Measurements from ENCODE around the gene DCTN5.
"Not testable (repeated sequence)": the region's sequence is repeated elsewhere in the genome, so short reads cannot be mapped to it uniquely, and the experiment has no call there.

DCTN5 gene

GRCh38 chr16:23640931-23641765, at the start of gene DCTN5, which contains the start of gene PALB2:
TSS of gene DCTN5 (plus strand) at chr16:23641466. CDS start at chr16:23641543, 77 bp downstream.
TSS of gene PALB2 (minus strand) at chr16:23641310. CDS start at chr16:23641157, 153 bp downstream.
- in situ Hi-C loops (cut with MboI; ENCODE audit: low sequenced_read_pairs), result no loop called here

- in situ Hi-C loops (cut with MboI; ENCODE audit: low sequenced_read_pairs), result no loop called here
Observed at GRCh38 chr16:23594186-23594585, 47.1 kb upstream of the DCTN5 start.

GRCh38 chr16:23595246-23595950, 45.9 kb upstream of the DCTN5 start:
- in situ Hi-C loops (cut with MboI; ENCODE audit: low sequenced_read_pairs), result no loop called here

- in situ Hi-C loops (cut with MboI; ENCODE audit: low sequenced_read_pairs), result no loop called here
Observed at GRCh38 chr16:23595951-23596720, 45.1 kb upstream of the DCTN5 start, which contains the start of gene NDUFAB1. TSS of gene NDUFAB1 (minus strand) at chr16:23596316. CDS start at chr16:23596290, 26 bp downstream.

- in situ Hi-C loops (cut with MboI; ENCODE audit: low sequenced_read_pairs), result no loop called here
Observed at GRCh38 chr16:23597003-23597756, 44.1 kb upstream of the DCTN5 start.

GRCh38 chr16:23607726-23608125, 33.5 kb upstream of the DCTN5 start:
- in situ Hi-C loops (cut with MboI; ENCODE audit: low sequenced_read_pairs), result no loop called here

- in situ Hi-C loops (cut with MboI; ENCODE audit: low sequenced_read_pairs), result no loop called here
Observed at GRCh38 chr16:23608194-23608593, 33.1 kb upstream of the DCTN5 start.

GRCh38 chr16:23609929-23610328, 31.3 kb upstream of the DCTN5 start:
- in situ Hi-C loops (cut with MboI; ENCODE audit: low sequenced_read_pairs), result no loop called here

GRCh38 chr16:23610905-23611304, 30.4 kb upstream of the DCTN5 start:
- in situ Hi-C loops (cut with MboI; ENCODE audit: low sequenced_read_pairs), result not testable (repeated sequence)

- in situ Hi-C loops (cut with MboI; ENCODE audit: low sequenced_read_pairs), result no loop called here
Observed at GRCh38 chr16:23611936-23612335, 29.3 kb upstream of the DCTN5 start.

- in situ Hi-C loops (cut with MboI; ENCODE audit: low sequenced_read_pairs), result no loop called here
Observed at GRCh38 chr16:23615805-23616204, 25.5 kb upstream of the DCTN5 start.

GRCh38 chr16:23624092-23624491, 17.2 kb upstream of the DCTN5 start:
- in situ Hi-C loops (cut with MboI; ENCODE audit: low sequenced_read_pairs), result no loop called here

GRCh38 chr16:23629516-23629915, 11.8 kb upstream of the DCTN5 start:
- in situ Hi-C loops (cut with MboI; ENCODE audit: low sequenced_read_pairs), result no loop called here

- in situ Hi-C loops (cut with MboI; ENCODE audit: low sequenced_read_pairs), result not testable (repeated sequence)
Observed at GRCh38 chr16:23631874-23632273, 9.4 kb upstream of the DCTN5 start.

- in situ Hi-C loops (cut with MboI; ENCODE audit: low sequenced_read_pairs), result no loop called here
Observed at GRCh38 chr16:23634461-23635036, 6.7 kb upstream of the DCTN5 start.

- in situ Hi-C loops (cut with MboI; ENCODE audit: low sequenced_read_pairs), result no loop called here
Observed at GRCh38 chr16:23635958-23636357, 5.3 kb upstream of the DCTN5 start.

GRCh38 chr16:23640615-23640930, 693 bp upstream of the DCTN5 start:
- in situ Hi-C loops (cut with MboI; ENCODE audit: low sequenced_read_pairs), result no loop called here

GRCh38 chr16:23642246-23642774, 1.0 kb downstream of the DCTN5 start:
- in situ Hi-C loops (cut with MboI; ENCODE audit: low sequenced_read_pairs), result no loop called here

- in situ Hi-C loops (cut with MboI; ENCODE audit: low sequenced_read_pairs), result no loop called here
Observed at GRCh38 chr16:23650674-23651416, 9.6 kb downstream of the DCTN5 start.
